ENCODE results near the gene KCNK18. TPM values are rescaled to one million over a fixed set of nuclear protein-coding genes. Genes with fewer than 3 reads are reported as not detected.

The KCNK18 gene
- total and polyA plus RNA-seq, 9 donors = not detected

- intact Hi-C loops (cut with DNase I) = no loop called here
- TF ChIP-seq CTCF (IDR thresholded peaks at IDR 0.05) (no peak), POLR2A (IDR thresholded peaks at IDR 0.05) (no peak), EP300 (IDR thresholded peaks at IDR 0.05) (no peak)
- Histone ChIP-seq H3K9me3 (no peaks in the 10 kb centered on the region), H3K36me3 (no peaks in the 10 kb centered on the region), H3K27me3 (no peaks in the 10 kb centered on the region), H3K4me1 (ENCODE audit: insufficient read depth) (no peaks in the 10 kb centered on the region), H3K27ac (no peak overlapping the region), H3K4me3 (no peak overlapping the region)
- 52 to 70% (median 64%) methylated on average over 10 of the region's 10 CpGs for WGBS, 3 donors
- DNase-seq = no peak
Observed at GRCh38 chr10:117248750-117249465, 51.6 kb downstream of the KCNK18 start.

GRCh38 chr10:117249493-117250093, 52.3 kb downstream of the KCNK18 start:
- DNase-seq = no peak
- H3K9me3 ChIP-seq = no peaks in the 10 kb centered on the region
- no peaks in the 10 kb centered on the region for H3K36me3 ChIP-seq
- H3K4me3 ChIP-seq = no peak overlapping the region
- H3K27me3 ChIP-seq = no peaks in the 10 kb centered on the region
- TF ChIP-seq EP300 (IDR thresholded peaks at IDR 0.05) = no peak
- no peak for TF ChIP-seq CTCF (IDR thresholded peaks at IDR 0.05)
- no peak for TF ChIP-seq POLR2A (IDR thresholded peaks at IDR 0.05)
- H3K27ac ChIP-seq = no peak overlapping the region
- intact Hi-C loops (cut with DNase I) = no loop called here
- 74 to 85% (median 77%) methylated on average over 6 of the region's 6 CpGs for WGBS, 3 donors
- H3K4me1 ChIP-seq (ENCODE audit: insufficient read depth) = no peaks in the 10 kb centered on the region

GRCh38 chr10:117250411-117250810, 53.1 kb downstream of the KCNK18 start:
- intact Hi-C loops (cut with DNase I) = no loop called here
- no peaks in the 10 kb centered on the region for H3K36me3 ChIP-seq
- H3K4me3 ChIP-seq = no peak overlapping the region
- H3K9me3 ChIP-seq = no peaks in the 10 kb centered on the region
- peaks cover 1% of the 10 kb centered on the region for H3K4me1 ChIP-seq (ENCODE audit: insufficient read depth)
- WGBS, 3 donors = 55 to 61% (median 58%) methylated on average over 7 of the region's 7 CpGs
- no peak overlapping the region for H3K27ac ChIP-seq
- H3K27me3 ChIP-seq = no peaks in the 10 kb centered on the region
- DNase-seq = no peak
- no peak for TF ChIP-seq POLR2A (IDR thresholded peaks at IDR 0.05)
- TF ChIP-seq EP300 (IDR thresholded peaks at IDR 0.05) = no peak
- no peak for TF ChIP-seq CTCF (IDR thresholded peaks at IDR 0.05)

GRCh38 chr10:117253908-117254307, 56.6 kb downstream of the KCNK18 start:
- Histone ChIP-seq H3K4me1 (ENCODE audit: insufficient read depth) (peaks cover 3% of the 10 kb centered on the region), H3K4me3 (no peak overlapping the region), H3K9me3 (no peaks in the 10 kb centered on the region), H3K27ac (no peak overlapping the region), H3K36me3 (no peaks in the 10 kb centered on the region), H3K27me3 (no peaks in the 10 kb centered on the region)
- TF ChIP-seq CTCF (IDR thresholded peaks at IDR 0.05) (no peak), POLR2A (IDR thresholded peaks at IDR 0.05) (no peak), EP300 (IDR thresholded peaks at IDR 0.05) (no peak)
- DNase-seq = no peak
- 86 to 89% (median 88%) methylated on average over 9 of the region's 9 CpGs for WGBS, 3 donors
- intact Hi-C loops (cut with DNase I) = no loop called here
